ENCODE results near the gene ZNF384.

The ZNF384 gene

GRCh38 chr12:6620137-6620884 is 68.9 kb downstream of the ZNF384 start:
- DNase-seq (ENCODE audit: insufficient read length, low spot score) (no peak), FAIRE-seq (no peak)
- no peak for TF ChIP-seq CTCF (IDR thresholded peaks at IDR 0.05; ENCODE audit: insufficient read depth, missing control alignments)

GRCh38 chr12:6618483-6619225 is 70.5 kb downstream of the ZNF384 start:
- no peak for FAIRE-seq

More at GRCh38 chr12:6618483-6619225, 70.5 kb downstream of the ZNF384 start:
- TF ChIP-seq CTCF (IDR thresholded peaks at IDR 0.05; ENCODE audit: insufficient read depth, missing control alignments) = no peak
- no peak for DNase-seq (ENCODE audit: insufficient read length, low spot score)

All from D721Med (cell line).